ENCODE data around the gene MYO5A. TPM values are rescaled to one million over a fixed set of nuclear protein-coding genes. Genes with fewer than 3 reads are reported as not detected.
A peak's percentile ranks its signal among the peaks of the same experiment; 100 is the strongest.

The MYO5A gene
- total RNA-seq, 4 donors from 2014 or later, result 10.3 to 26.0 (median 22.7) TPM

DNA sequence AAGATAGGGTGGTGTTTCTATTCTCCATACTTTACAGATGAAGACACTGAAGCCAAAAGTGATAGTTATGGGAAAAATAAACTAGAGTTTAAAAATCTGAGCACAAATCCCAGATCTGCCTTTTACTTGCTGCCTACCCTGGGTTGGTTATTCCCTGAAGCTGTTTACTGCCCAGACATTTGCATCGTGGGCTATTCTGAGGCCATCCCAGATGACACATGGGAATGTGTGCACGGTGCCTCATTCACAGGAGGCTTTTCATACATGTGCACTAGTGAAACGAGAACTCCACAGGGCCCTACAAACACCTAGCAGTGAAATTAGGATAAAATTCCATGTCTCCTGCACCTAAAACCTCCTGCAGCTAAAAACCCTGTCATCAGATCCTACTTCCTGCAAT is 250.5 kb downstream of the MYO5A start:
- H3K36me3 ChIP-seq, result no peaks in the 10 kb centered on the region
- no peaks in the 10 kb centered on the region for H3K27me3 ChIP-seq
- no peak overlapping the region for H3K4me3 ChIP-seq
- DNase-seq, result no peak
- H3K4me1 ChIP-seq, result no peaks in the 10 kb centered on the region
- intact Hi-C loops (cut with DNase I; ENCODE audit: low total_unique reads), result no loop called here
- no peak for TF ChIP-seq POLR2A (IDR thresholded peaks at IDR 0.05)
- no peak for TF ChIP-seq CTCF (IDR thresholded peaks at IDR 0.05)
- H3K9me3 ChIP-seq, result no peaks in the 10 kb centered on the region
- H3K27ac ChIP-seq, result no peak overlapping the region

DNA sequence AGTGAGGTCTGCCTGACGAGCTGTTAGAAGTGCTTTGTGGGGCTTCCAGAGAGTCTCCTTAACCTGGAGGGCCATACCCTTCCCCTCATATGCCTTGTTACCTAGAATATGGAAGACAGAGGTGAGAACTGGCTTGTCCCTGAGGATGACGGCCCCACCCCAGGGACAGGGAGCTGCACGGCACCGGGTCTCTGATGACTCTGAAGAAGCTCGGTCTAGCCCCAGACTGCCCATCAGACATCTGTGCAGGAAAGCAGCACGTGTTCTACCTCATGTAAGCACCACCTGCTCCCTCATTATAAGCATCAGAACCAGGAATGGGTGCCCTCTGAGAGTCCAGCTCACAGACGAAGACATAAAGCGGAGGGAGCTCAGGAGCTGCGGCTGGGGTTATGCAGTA is 251.1 kb downstream of the MYO5A start:
- no peak for DNase-seq
- no peaks in the 10 kb centered on the region for H3K27me3 ChIP-seq
- no peak for TF ChIP-seq CTCF (IDR thresholded peaks at IDR 0.05)
- no peak for TF ChIP-seq POLR2A (IDR thresholded peaks at IDR 0.05)
- H3K9me3 ChIP-seq, result no peaks in the 10 kb centered on the region
- H3K36me3 ChIP-seq, result no peaks in the 10 kb centered on the region
- no peaks in the 10 kb centered on the region for H3K4me1 ChIP-seq
- no peak overlapping the region for H3K27ac ChIP-seq
- no peak overlapping the region for H3K4me3 ChIP-seq
- intact Hi-C loops (cut with DNase I; ENCODE audit: low total_unique reads), result no loop called here

DNA sequence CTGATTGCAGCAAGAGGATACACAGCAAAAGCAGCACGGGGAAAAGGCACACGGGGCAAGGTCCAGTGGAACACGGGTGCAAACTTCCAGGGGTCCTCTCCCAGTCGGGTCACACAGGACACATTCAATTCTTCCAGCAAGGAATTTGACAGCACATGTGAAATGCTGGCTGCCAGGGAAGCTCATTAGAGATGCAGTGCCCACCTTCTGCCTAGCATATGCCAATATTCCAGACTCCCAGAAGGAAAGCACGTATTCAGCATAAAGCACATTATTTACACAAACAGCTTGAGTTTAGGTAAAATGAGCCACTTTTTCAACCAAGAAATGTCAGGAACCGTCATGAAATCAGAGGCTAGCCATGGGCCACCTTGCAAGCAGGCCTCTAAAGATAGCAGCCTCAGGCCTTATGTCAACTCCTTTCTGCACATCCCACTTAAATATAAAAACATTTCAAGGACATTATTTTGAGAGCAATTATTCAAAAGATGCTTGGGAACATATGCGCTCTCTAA is 252.4 kb downstream of the MYO5A start:
- no peaks in the 10 kb centered on the region for H3K4me1 ChIP-seq
- intact Hi-C loops (cut with DNase I; ENCODE audit: low total_unique reads), result no loop called here
- no peak for DNase-seq
- H3K27ac ChIP-seq, result no peak overlapping the region
- no peak for TF ChIP-seq CTCF (IDR thresholded peaks at IDR 0.05)
- no peak for TF ChIP-seq POLR2A (IDR thresholded peaks at IDR 0.05)
- no peak overlapping the region for H3K4me3 ChIP-seq
- H3K36me3 ChIP-seq, result no peaks in the 10 kb centered on the region
- H3K27me3 ChIP-seq, result no peaks in the 10 kb centered on the region
- H3K9me3 ChIP-seq, result no peaks in the 10 kb centered on the region

- H3K4me1 ChIP-seq, result peaks cover 0 to 14% of the 10 kb centered on the region in 2 donors
- no peaks in the 10 kb centered on the region for H3K9me3 ChIP-seq
- no peaks in the 10 kb centered on the region for H3K36me3 ChIP-seq
- peak overlapping the region in 1 of 2 donors; percentile 76 for H3K27ac ChIP-seq
- no peak overlapping the region for H3K4me3 ChIP-seq
- intact Hi-C loops (cut with DNase I; ENCODE audit: low total_unique reads), result no loop called here
- no peaks in the 10 kb centered on the region for H3K27me3 ChIP-seq
- no peak for DNase-seq
- TF ChIP-seq CTCF (IDR thresholded peaks at IDR 0.05), result no peak
- no peak for TF ChIP-seq POLR2A (IDR thresholded peaks at IDR 0.05)
Observed at GRCh38 chr15:52263563-52264282, 265.0 kb downstream of the MYO5A start.

- no peaks in the 10 kb centered on the region for H3K27me3 ChIP-seq
- H3K4me3 ChIP-seq, result no peak overlapping the region
- H3K27ac ChIP-seq, result peak overlapping the region; percentile 72 to 76
- no peaks in the 10 kb centered on the region for H3K9me3 ChIP-seq
- H3K4me1 ChIP-seq, result peaks cover 0 to 14% of the 10 kb centered on the region in 2 donors
- intact Hi-C loops (cut with DNase I; ENCODE audit: low total_unique reads), result no loop called here
- H3K36me3 ChIP-seq, result no peaks in the 10 kb centered on the region
- no peak for TF ChIP-seq POLR2A (IDR thresholded peaks at IDR 0.05)
- no peak for TF ChIP-seq CTCF (IDR thresholded peaks at IDR 0.05)
- DNase-seq, result no peak
Observed at GRCh38 chr15:52262364-52262763, 266.3 kb downstream of the MYO5A start.
